NCI-H82 treated with DMSO at 0.1 percent for 48 hours (cell line): ENCODE results near the gene ARL13B.
"Not testable (repeated sequence)": the region's sequence is repeated elsewhere in the genome, so short reads cannot be mapped to it uniquely, and the experiment has no call there.

Source experiments
- DNase-seq: peaks from one replicate; lab custom pipeline; 2025; ENCODE audit not compliant: unreplicated experiment; lab: John Stamatoyannopoulos, UW

ARL13B gene

DNA sequence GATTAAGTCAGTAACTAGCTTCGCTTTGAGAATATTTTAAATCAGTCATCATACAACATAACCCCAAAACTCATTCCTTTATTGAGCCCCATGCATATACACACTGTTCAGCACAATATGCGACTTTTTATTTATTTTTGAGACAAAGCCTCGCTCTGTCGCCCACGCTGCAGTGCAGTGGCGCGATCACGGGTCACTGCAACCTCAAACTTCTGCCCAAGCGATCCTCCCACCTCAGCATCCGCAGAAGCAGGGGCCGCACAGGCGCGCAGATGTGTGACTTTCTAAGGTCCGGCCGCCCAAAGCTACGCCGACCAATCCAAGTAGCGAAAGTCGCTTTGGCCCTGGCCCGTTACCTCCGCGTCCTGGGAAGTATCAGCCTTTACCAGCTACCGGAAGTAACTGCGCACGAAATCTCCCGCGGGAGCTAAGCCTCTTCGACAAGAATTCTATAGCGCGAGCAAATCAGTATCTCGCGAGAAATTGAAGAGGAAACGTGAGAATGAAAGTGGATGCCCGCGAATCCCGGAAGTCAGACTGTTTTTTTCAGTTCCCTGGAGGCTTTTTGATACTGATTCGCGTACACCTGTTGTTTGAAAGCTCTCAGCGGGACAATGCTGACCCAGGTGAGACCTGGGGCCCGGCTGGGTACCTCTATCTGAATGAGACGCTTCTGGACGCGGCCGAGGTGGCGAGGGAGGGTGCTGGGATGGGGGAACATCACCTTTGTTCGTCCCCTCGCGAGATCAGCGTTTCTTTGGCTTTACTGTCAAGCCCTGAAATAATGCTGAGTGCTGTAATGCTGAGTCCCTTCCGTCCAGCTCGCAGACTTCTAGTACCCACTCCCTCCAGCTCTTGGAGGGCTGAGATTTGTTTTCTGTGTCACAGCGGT is 82.8 kb downstream of the ARL13B start, which contains the start of the genes DHFR2 and NSUN3:
DHFR2 (minus strand) TSS at position 404 of the 892 bp plus-strand sequence. CDS start 1,405 bp downstream, outside the sequence.
NSUN3 (plus strand) TSS at position 549 of the 892 bp plus-strand sequence; CDS start at position 615, 66 bp downstream.
- peak; percentile 96 for DNase-seq

DNA sequence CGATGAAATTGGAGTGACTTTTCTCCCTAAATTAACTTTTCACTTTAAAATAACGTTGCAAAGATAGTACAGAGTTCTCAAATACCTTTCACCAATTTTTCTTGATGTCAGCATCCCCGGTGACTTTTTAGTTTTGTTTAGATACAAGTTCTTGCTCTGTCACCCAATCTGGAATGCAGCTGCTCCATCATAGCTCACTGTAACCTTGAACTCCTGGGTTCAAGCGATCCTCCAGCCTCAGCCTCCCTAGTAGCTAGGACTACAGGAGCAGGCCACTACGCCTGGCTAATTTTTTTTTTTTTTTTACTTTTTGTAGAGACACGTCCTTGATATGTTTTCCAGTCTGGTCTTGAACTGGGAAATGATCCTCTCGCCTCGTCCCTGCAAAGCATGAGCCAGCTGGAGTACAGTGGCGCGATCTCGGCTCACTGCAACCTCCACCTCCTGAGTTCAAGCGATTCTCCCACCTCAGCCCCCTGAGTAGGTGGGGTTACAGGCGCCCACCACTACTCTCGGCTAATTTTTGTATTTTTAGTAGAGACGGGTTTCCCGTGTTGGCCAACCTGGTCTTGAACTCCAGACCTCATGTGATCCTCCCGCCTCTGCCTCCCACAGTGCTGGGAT is 83.7 kb downstream of the ARL13B start:
- DNase-seq = no peak

DNA sequence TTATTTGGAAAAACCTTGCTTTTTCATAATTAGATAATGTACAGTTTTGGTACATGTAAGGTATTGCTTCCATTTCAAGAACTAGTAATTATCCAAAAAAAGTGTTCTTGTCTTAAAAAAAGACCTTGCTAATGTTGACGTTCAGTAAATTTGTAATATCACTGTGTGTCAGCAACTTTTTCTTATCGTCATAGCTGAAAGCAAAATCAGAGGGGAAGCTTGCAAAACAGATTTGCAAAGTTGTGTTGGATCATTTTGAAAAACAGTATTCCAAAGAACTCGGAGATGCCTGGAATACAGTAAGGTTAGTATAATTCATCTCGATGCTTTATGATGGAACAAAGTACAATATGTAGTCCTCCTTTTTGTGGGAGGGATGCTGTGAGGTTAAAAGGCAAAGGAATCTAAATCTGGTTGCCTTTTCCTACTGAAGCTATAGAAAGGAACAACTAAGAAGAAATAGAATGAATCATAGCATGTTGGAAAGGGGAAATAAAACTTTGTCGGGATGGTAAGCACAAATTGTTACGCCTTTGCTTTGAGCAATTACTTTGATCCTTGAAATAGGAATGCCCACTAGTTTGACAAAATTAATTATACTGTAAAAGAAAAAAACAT is 84.4 kb downstream of the ARL13B start:
- DNase-seq = no peak

DNA sequence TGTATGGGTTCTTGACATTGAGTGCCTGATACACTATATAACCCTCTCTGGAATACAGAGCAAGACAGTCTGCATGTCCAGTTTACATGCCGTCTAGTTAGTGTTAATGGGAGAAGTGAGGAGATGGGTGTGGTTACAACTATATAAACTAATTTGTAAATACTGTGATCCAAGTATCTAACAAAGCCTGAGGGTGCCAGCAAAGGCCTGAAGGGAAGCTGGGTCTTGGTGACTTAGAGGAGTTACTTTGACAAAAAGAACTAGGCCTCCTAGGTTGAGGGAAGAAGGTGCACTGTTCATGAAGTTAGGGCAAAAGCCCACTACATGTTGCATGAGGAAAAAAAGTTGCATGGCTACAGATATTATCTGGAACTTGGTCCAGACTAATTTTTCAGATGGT is 85.2 kb downstream of the ARL13B start:
- no peak for DNase-seq

DNA sequence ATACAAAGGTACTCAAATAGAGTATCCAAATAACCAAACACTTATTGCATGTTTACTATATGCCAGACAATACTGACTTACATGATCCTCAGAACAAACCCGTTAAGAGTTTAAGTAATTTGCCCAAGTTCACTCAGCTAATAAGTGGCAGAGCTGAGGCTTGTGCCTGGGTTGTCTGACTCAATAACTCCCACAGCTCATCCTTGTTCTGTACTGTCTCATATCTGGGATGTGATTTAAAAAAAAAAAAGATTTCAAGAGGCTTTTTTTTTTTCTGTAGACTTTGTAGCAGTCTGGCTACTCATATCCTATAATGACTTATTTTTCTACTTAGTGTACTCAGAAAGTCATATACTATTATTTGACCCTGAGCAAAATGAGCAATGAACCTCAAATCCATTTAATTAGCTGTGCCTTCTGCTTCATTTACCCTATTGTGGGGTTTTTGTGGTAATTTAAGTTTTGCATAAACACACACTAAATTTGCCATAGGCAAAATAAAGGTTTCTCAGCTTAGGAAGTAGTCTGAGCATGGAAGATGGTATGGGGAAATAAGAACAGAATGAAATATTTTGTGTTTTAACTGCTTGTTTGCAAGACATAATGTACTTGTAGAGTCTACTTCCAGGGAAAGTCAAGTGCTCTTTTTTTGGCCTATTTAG is 86.0 kb downstream of the ARL13B start:
- DNase-seq = no peak

DNA sequence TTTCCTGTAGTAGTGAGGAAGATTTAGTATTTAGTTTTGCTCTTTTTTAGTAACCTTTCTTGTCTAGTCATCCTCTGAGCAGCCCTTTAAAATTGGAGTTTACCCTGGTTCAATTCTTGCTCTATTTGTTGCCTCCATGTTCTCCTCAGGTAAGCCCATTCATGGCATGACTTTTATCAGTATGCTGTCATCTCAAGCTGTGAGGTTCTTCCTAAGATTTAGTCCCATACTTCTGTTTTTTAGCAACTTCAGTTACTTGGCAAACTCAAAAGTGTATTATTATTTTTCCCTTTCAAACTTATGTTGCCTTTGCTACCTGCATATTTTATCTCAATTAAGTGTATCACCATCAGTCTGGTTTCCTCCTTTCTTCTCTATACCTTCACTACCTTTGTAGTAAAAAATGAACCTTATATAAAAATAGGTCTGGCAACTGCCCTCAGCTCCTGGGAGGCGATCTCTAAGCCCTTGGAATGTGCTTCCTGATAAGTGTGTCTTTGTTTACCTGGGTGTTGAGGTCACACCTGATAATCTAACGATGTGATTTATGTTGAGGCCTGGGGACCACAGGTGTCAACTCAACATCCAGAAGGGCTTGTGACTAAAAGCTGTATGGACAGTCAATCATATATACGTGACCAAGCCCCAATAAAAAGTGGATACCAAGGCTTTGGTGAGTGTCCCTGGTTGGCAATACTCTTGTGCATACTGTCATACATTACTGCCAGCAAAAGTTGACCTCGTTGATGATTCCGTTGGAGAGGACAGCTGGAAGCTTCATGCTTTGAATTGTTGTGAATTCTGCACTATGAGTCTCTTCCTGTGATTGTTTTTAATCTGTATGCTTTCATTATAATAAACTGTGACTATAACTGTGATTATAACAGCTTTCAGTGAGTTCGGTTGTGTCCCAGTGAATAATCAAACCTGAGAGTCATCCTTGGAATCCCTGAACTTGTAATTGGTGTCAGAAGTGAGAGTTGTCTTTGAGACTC is 86.8 kb downstream of the ARL13B start:
- DNase-seq = no peak

DNA sequence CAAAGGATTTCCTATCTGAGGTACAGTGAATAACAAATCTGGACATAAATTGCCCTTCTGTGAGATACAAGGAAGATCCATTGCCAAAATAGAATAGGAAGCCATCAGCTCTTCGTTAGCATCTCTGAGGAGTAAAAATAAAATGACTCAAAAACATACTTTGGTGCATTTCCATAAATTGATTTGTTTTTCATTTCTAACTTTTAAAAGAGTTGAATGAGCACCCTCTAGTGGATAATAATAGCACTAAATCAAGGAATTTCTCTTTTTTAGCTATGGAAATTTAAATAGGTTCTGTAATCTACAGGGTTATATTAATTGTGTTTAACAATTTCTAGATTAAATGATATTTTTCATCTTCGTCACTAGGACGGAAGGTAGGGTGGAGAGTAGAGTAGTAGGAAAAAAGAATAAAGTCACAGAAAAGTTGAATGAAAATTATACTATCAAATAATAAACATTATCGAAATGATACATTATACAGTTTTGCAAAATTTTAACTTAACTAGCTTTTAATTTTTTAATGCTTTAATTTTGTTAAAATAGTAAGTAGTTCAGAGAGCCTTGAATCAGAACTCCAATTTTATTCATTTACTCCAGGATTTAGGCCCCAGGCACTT is 89.3 kb downstream of the ARL13B start:
- no peak for DNase-seq

DNA sequence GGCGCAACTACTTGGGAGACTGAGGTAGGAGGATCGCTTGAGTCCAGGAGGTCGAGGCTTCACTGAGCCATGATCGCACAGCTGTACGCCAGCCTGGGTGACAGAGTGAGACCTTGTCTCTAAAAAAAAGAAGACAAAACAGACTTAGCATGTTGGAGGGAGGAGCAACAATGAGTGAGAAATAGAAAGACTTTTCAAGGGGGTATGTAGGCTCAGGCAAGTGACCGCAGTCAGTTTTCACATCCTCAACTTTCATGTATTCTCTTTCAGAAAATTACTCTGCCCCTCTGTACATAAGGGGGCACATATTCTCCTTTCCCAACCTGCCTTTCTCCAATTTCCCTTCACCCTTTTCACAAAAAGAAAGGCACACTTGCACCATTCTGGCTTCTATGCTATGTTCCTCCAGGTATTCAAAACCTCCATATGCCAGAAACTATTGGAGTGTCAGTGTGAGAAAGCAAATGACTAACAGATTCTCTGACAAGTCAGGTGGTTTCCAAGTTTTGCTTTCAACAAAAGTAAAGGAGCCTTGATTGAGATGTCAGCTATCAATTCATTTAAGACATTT is 90.5 kb downstream of the ARL13B start:
- DNase-seq = no peak

DNA sequence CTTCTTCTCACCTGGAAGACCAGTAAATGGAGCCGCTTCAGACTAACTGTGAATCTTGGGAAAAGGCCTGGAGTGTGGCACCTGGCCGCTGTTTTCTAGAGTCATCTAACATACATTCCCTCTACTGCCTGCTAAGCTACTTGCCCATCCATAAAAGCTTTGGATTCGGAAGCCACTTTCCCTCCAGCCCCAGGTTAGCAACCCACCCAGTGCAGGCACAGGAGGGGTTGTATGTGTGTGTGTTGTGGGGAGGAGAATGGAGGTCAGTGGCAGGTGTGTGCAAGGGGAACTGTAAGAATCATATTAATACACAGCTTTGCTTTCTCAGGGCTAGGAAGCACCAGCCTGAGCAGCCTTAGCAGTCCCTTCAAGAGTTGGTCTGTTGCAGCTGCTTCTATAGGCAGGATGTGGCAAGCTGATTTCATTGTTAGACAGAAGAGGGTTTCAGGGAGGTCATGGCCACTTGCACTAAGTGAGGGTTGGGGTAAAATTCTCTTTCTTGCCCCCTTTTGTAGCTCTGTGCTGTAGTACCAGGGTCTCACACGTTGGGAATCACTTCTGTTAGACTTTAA is 91.8 kb downstream of the ARL13B start:
- no peak for DNase-seq

DNA sequence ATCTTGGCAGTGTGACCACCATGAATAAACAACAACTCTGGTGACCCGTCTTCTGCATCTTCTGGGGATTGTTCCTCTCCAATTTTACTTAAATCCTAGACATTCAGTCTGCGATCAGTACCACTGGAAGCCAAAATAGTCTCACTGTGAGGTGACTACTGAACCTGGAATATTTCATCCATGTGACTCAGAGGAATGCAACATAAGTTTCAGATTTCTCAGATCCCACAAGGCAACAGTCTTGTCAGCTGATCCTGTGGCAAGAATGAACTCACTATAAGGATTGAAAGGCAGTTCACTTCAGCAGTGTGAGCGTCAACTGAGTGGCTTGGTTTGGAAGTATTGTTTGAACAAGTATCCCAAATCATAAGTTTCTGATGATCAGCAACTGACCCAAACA is 96.1 kb downstream of the ARL13B start:
- DNase-seq = no peak

DNA sequence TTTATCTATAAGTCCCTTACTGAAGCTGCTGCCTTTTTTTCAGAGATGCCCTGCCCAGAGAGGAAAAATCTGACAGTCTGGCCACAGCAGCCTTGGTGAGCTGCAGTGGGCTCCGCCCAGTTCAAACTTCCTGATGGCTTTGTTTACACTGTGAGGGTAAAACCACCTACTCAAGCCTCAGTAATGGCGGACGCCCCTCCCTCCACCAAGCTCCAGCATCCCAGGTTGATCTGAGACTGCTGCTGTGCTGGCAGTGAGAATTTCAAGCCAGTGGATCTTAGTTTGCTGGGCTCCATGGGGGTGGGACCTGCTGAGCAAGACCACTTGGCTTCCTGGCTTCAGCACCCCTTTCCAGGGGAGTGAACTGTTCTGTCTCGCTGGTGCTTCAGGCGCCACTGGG is 100.6 kb downstream of the ARL13B start:
- not testable (repeated sequence) for DNase-seq

DNA sequence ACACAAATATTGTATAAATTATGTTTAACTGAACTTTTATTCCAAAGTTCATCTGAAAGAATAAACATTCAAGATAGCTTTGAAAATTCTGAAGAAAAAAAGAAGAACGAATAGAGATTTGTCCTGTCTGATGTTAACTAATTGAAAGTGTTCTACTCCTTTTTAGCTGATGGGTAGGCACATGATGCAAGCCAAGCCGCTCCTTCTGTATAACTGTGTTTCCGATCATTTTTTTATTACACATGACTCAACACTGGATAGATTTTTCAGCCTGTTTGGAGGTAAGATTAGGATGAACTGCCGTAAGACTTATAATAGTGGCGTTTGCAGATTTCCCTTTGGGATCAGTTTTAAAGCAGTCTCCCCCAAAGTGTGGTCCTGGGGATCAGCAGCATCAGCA is 101.9 kb downstream of the ARL13B start:
- DNase-seq = no peak

DNA sequence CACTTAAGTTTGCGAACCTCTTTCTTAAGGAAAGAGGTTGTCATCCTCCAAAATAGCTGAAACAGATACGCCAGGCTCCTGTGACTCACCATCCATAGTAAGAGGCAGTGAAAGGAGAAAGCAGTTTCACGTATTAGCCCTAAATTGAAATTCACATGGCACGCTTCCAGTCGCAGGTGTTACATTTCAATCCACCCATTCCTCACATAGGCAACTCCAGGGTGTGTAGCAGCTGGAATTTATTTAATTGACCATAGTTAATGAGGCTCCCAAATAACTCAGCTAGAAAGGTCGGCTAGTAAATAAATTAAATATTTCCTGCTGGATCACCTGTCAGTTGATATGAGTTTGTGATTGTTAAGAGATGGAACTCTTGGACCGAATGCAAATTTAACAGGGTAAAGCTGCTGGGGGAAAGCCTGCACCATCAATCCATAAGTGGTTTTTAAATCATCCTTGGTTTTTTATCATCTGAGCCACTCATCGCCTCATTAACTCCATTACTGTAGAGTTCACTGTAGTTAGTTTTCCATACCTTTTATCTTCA is 102.5 kb downstream of the ARL13B start:
- DNase-seq = no peak

DNA sequence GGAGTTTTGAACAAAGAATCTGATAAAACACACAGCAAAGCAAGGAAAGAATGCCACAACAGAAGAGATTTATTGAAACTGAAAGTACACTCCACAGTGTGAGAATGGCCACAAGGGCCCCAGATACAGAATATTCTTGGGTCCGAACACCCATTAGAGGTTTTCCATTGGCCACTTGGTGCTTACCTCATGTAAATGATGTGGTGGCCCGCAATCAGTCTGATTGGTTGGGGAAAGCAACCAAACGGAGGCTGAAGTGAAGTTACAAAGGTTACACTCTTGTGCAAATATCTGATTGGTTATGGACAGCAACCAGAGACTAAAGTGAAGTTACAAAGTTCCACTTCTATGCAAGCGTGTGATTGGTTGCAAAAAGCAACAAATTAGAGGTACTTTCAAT is 103.3 kb downstream of the ARL13B start:
- no peak for DNase-seq

DNA sequence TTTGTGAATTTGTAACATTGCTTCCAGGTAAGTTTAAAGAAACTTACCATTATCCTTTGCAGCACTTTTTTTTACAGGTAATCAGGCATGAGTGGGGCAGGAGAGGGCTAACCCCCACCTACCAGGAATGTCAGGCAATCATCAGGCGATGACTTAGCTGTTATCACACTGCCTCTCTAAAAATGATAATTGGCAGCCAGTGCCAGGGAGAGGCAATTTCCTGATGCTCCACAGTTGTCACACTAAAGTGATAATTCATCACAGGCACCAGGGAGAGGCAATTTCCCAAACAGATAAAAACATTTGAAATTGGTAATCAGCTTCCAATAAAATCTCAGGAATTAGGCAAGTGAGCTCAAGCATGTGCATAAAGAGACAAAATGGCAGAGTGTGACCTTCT is 109.2 kb downstream of the ARL13B start:
- DNase-seq = no peak

DNA sequence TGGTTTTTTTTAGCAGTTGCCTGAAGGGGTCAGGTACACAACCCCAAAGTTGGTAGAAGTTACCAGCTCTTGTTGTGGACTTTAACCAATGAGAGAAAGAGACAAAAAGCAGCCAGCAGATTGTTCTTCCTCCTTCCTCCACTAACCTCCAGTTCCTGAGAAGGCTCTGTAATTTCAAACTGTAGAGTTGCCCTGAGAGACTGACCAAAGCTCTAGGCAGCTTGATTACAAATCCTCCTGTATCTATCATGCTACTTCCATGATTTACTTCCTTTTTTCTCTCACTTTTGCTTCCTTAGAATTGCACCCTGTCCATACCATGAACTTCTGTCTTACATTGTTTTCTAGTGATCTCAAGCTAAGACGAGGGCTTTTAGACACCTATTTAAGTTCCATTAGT is 112.1 kb downstream of the ARL13B start:
- no peak for DNase-seq

DNA sequence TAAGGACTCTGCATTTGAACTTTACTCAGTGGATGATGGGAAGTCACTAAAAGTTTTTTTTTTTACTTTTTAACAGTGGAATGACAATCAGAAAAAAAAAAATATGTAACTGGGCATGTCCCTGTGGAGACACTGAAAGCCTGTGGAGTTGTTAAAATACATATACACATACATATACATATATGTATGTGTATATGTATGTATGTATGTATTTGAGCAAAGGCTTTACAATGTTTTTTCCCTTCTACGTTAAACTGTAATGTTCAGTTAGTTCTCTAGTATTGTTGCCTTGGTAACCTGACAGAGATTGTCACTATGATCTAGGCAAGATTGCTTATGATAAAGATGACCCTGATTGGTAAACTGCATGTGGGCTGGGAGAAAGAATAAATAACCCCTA is 113.2 kb downstream of the ARL13B start:
- no peak for DNase-seq

DNA sequence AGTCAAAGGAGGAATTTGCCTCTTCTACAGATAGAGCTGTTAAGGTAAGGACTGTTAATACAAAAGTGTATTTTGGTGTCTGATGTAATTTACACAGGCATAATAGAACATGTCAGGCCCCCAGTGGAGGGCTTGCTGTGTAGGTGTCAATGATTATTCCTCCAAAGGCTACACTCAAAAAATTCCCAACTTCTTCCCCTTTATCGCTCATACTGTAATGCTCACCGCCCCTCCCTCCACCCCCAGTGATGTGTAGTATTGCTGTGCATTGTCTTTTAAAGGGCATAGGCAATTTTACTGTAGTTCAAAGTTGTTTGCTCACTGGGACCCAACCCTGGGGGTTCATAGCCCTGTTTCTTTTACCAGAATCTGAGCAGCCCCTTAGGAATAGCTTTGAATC is 115.2 kb downstream of the ARL13B start:
- DNase-seq = no peak

DNA sequence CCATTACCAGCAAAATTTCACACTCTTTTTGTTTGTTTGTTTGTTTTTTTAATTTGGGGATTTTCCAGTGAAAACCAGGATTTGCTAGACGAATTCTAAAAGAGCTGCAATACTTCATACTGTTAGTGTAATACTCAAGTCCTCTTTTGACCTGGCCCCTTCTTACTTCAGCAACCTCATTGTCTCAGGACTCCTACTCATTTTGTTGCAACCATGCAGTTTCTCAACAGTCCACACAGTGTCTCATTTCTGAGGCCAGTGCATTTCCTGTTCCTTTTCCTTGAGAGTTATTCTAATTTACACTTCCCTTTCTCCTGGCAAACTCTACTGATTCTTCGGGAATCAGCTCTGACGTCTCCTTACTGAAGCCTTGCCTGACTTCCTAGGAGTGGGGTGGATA is 118.5 kb downstream of the ARL13B start:
- DNase-seq = no peak
